GM12878 (cell line): ENCODE measurements around the gene PCCA. TPM values are rescaled to one million over a fixed set of nuclear protein-coding genes. Genes with fewer than 3 reads are reported as not detected.

Source experiments
- ATAC-seq: fragments of 200-7000 bp; cut with Tn5 transposase; 3 replicates; pipeline ENCODE4 v1.9.1; 2020; ENCODE audit warnings: mild to moderate bottlenecking, moderate library complexity
- BruUV-seq: library from RNA; stranded (reverse); fragments of 400-500 nt; replicated peaks from 2 replicates; lab custom pipeline; 2021; lab: Mats Ljungman, UMichigan
- CTCF ChIA-PET: fragments of 300-600 bp; sonication (Branson Sonifier 250); formaldehyde crosslinking; extraction: SDS; loops from one replicate; lab custom pipeline; 2021; ENCODE audit warnings: inconsistent platforms; lab: Yijun Ruan, JAX
- POLR2A ChIA-PET: fragments of 350-600 bp; formaldehyde crosslinking; extraction: SDS; loops from one replicate; lab custom pipeline; 2021; ENCODE audit warnings: inconsistent platforms; lab: Charles Lee
- RAD21 ChIA-PET: fragments of 300-600 bp; sonication (Branson Sonifier 250); formaldehyde crosslinking; loops from one replicate; lab custom pipeline; 2023; ENCODE audit warnings: antibody characterized with exemption; ENCODE audit not compliant: unreplicated experiment; lab: Charles Lee
- SMC1A ChIA-PET: fragments of 300-600 bp; sonication (Branson Sonifier 250); formaldehyde crosslinking; loops from one replicate; lab custom pipeline; 2023; ENCODE audit not compliant: unreplicated experiment, uncharacterized antibody; lab: Charles Lee
- DNase-seq: peaks from one replicate; pipeline ENCODE4 v3.0.0-alpha.2; 2011; ENCODE audit warnings: low read depth, low spot score
- FAIRE-seq: peaks from 3 replicates; lab custom pipeline; 2011; peaks lifted over from hg19 to GRCh38; lab: Jason Lieb, UNC
- H2AFZ ChIP-seq: 2 replicates; pipeline ENCODE4 v1.6.0; 2011; ENCODE audit warnings: low read depth, low read length, control low read depth; ENCODE audit not compliant: control insufficient read depth
- H3K27ac ChIP-seq: 2 replicates; pipeline ENCODE4 v1.5.1; 2011; ENCODE audit warnings: control low read depth; ENCODE audit not compliant: control insufficient read depth, insufficient read depth
- H3K27me3 ChIP-seq, 2 experiments: replicated peaks in 1 of 2; 2 replicates each; pipeline versions ENCODE4 v1.6.0 to v1.6.1; 2011; ENCODE audit warnings: low read length in 1 of 2; ENCODE audit not compliant: control insufficient read depth in 2 of 2, insufficient read depth in 2 of 2
- H3K36me3 ChIP-seq, 2 experiments: 2 replicates each; pipeline ENCODE4 v1.5.1; 2011; ENCODE audit warnings: low read length in 1 of 2; ENCODE audit not compliant: control insufficient read depth in 2 of 2, insufficient read depth in 2 of 2
- H3K4me1 ChIP-seq: 2 replicates; pipeline ENCODE4 v1.6.1; 2011; ENCODE audit warnings: mild to moderate bottlenecking, low read length, moderate library complexity, mixed read lengths; ENCODE audit not compliant: control insufficient read depth, insufficient read depth
- H3K4me2 ChIP-seq: 2 replicates; pipeline ENCODE4 v1.6.0; 2011; ENCODE audit warnings: control low read depth; ENCODE audit not compliant: control insufficient read depth, insufficient read depth
- H3K4me3 ChIP-seq: fragments of 200-600 bp; sonication (generic); 2 replicates; pipeline ENCODE4 v1.5.1; 2016
- H3K79me2 ChIP-seq: 2 replicates; pipeline ENCODE4 v1.6.0; 2011; ENCODE audit warnings: low read length; ENCODE audit not compliant: control insufficient read depth, insufficient read depth
- H3K9ac ChIP-seq: 2 replicates; pipeline ENCODE4 v1.8.0; 2011; ENCODE audit warnings: low read length, control low read depth, mixed read lengths; ENCODE audit not compliant: control insufficient read depth, insufficient read depth
- H3K9me3 ChIP-seq: replicated peaks from 3 replicates; pipeline ENCODE4 v1.5.1; 2011; ENCODE audit warnings: mild to moderate bottlenecking, low read length; ENCODE audit not compliant: control insufficient read depth, insufficient read depth
- H4K20me1 ChIP-seq: 2 replicates; pipeline ENCODE4 v1.6.0; 2011; ENCODE audit not compliant: control insufficient read depth, insufficient read depth
- BHLHE40 ChIP-seq, 2 experiments: fragments of 450-650 bp in 1 of 2; IDR thresholded peaks; 2 replicates each; pipeline ENCODE4 v1.6.1; 2011 to 2017; ENCODE audit warnings: low read depth in 2 of 2, borderline replicate concordance in 1 of 2, improper control_type of control experiment in 1 of 2, low read length in 1 of 2, mild to moderate bottlenecking in 1 of 2
- CHD4 ChIP-seq: fragments of 200-600 bp; sonication (generic); IDR thresholded peaks from 2 replicates; pipeline ENCODE4 v1.6.1; 2016; ENCODE audit warnings: mild to moderate bottlenecking
- EGR1 ChIP-seq, 2 experiments: IDR thresholded peaks; 1 replicate in 1 of 2; 2 replicates in 1 of 2; pipeline ENCODE4 v1.6.1; 2011 to 2012; ENCODE audit warnings: low read depth in 2 of 2, low read length in 2 of 2, borderline replicate concordance in 1 of 2, mild to moderate bottlenecking in 1 of 2, moderate library complexity in 1 of 2
- JUND ChIP-seq: IDR thresholded peaks from 2 replicates; pipeline ENCODE4 v1.6.1; 2012; ENCODE audit warnings: low read depth, mild to moderate bottlenecking, low read length, improper control_type of control experiment, moderate library complexity
- MTA2 ChIP-seq: fragments of 450-650 bp; IDR thresholded peaks from 2 replicates; pipeline ENCODE4 v1.6.1; 2016; ENCODE audit warnings: low read depth, mild to moderate bottlenecking, moderate library complexity
- NR2F1 ChIP-seq: fragments of 450-650 bp; conservative IDR thresholded peaks from 2 replicates; pipeline ENCODE4 v1.6.1; 2017; ENCODE audit warnings: mild to moderate bottlenecking
- RELA ChIP-seq: fragments of 450-650 bp; IDR thresholded peaks from 2 replicates; pipeline ENCODE4 v1.8.0; 2014; ENCODE audit warnings: borderline replicate concordance; ENCODE audit not compliant: partially characterized antibody
- SUZ12 ChIP-seq: fragments of 200-600 bp; sonication (generic); IDR thresholded peaks from one replicate; pipeline ENCODE4 v1.6.1; 2018; ENCODE audit warnings: antibody characterized with exemption, mild to moderate bottlenecking; ENCODE audit not compliant: unreplicated experiment
- TARDBP ChIP-seq: IDR thresholded peaks from 2 replicates; pipeline ENCODE4 v1.6.1; 2016; ENCODE audit warnings: borderline replicate concordance
- ZNF274 ChIP-seq: IDR thresholded peaks from one replicate; pipeline ENCODE4 v1.8.0; 2011; ENCODE audit not compliant: insufficient read length, insufficient read depth
- ZSCAN29 ChIP-seq: fragments of 450-650 bp; IDR thresholded peaks from 2 replicates; pipeline ENCODE4 v1.6.1; 2017; ENCODE audit warnings: mild to moderate bottlenecking, moderate library complexity
- WGBS: methylation state at CpG from one replicate; pipeline ENCODE4 v1.1.6; 2016; ENCODE audit warnings: low lambda C conversion rate; ENCODE audit not compliant: insufficient replicate concordance, insufficient coverage; ENCODE audit errors: missing lambda C conversion rate; 5-methylcytosine and 5-hydroxymethylcytosine counted together
- in situ Hi-C: fragments of 300-500 bp; cut with MboI; formaldehyde crosslinking; loops from 9 replicates; pipeline ENCODE4 v1.14.3; 2018; ENCODE audit warnings: mixed read lengths
- intact Hi-C: fragments of 100-400 bp; cut with micrococcal nuclease; formaldehyde crosslinking; loops from one replicate; pipeline ENCODE4 v1.14.2; 2022; ENCODE audit not compliant: unreplicated experiment
- polyA plus RNA-seq, 11 experiments: library from polyadenylated mRNA; depleted of rRNA in 4 of 11; unstranded in 6 of 11; stranded (reverse) in 5 of 11; fragments of >200 nt; fragmentation: Nextera tagmentation in 4 of 11; fragmentation: Illumina TruSeq in 1 of 11; extraction: Ambion mirVana in 4 of 11; extraction: Trizol in 1 of 11; gene quantifications; 1 replicate in 1 of 11; 2 replicates in 10 of 11; pipeline versions ENCODE4 v1.2.1 to v1.2.3, GENCODE V29; 2011 to 2016; ENCODE audit warnings: inconsistent platforms in 2 of 11, missing spikeins in 2 of 11, low read depth in 1 of 11
- total RNA-seq, 4 experiments: library from RNA; depleted of rRNA in 3 of 4; stranded (reverse); fragments of >200 nt in 3 of 4; fragmentation: Illumina TruSeq in 1 of 4; extraction: Trizol in 1 of 4; gene quantifications; 2 replicates each; pipeline versions ENCODE4 v1.2.1 to v1.2.3, GENCODE V29; 2013 to 2021
- TF ChIP-seq, protein P1 (sequence below): fragments of 450-650 bp; formaldehyde crosslinking; IDR thresholded peaks from 2 replicates; pipeline ENCODE4 v1.4.0; 2022; ENCODE audit warnings: mild to moderate bottlenecking, moderate library complexity
- TF ChIP-seq, protein P2 (sequence below): IDR thresholded peaks from 2 replicates; pipeline ENCODE4 v1.6.1; 2011; ENCODE audit warnings: low read depth, low read length, improper control_type of control experiment, borderline replicate concordance
- TF ChIP-seq, protein P3 (sequence below): fragments of 450-650 bp; IDR thresholded peaks from 2 replicates; pipeline ENCODE4 v1.6.1; 2016; ENCODE audit warnings: mild to moderate bottlenecking
- TF ChIP-seq, protein P4 (sequence below): IDR thresholded peaks from 2 replicates; pipeline ENCODE4 v1.6.1; 2012; ENCODE audit warnings: low read depth, low read length, improper control_type of control experiment

PCCA gene
- total and polyA plus RNA-seq, 10 of the 15 experiments (the other 5 are each of a cell fraction or from before 2014, with no cell fraction given), result 5.9 to 18.2 (median 12.4) TPM

DNA sequence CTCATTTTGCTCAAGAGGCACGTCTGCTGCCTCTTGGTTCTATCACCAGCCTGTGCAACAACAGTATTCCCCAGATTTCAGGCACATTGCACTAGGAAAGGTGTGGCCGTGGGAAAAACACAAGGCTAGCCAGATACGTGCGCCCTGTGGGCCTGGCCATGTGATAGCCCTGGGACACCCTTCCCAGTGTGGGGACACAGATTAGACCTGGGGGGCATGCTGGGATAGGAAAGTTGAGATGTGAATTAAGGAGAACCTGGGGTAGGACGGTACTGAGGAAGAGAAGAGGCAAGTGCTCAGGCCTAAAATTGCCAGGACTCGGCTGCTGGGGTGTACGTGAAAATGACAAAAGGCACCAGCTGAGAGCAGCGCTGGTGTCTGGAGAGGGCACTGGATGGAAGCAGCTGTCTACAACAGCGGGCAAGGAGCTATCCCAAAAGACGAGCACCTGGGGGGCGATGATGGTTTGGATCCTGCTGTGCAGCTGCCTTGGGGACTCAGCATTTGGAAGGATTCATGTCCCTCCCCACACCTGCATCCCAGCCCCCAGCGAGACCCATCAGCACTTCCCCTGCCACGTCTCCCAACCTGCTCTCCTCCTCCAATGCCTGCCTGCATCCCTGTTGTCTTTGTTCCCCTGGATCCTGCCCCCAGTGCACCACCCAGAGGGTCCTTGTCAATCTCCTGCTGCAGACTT, 445.4 kb downstream of the PCCA start (continued):
- TF ChIP-seq, protein P1, sequence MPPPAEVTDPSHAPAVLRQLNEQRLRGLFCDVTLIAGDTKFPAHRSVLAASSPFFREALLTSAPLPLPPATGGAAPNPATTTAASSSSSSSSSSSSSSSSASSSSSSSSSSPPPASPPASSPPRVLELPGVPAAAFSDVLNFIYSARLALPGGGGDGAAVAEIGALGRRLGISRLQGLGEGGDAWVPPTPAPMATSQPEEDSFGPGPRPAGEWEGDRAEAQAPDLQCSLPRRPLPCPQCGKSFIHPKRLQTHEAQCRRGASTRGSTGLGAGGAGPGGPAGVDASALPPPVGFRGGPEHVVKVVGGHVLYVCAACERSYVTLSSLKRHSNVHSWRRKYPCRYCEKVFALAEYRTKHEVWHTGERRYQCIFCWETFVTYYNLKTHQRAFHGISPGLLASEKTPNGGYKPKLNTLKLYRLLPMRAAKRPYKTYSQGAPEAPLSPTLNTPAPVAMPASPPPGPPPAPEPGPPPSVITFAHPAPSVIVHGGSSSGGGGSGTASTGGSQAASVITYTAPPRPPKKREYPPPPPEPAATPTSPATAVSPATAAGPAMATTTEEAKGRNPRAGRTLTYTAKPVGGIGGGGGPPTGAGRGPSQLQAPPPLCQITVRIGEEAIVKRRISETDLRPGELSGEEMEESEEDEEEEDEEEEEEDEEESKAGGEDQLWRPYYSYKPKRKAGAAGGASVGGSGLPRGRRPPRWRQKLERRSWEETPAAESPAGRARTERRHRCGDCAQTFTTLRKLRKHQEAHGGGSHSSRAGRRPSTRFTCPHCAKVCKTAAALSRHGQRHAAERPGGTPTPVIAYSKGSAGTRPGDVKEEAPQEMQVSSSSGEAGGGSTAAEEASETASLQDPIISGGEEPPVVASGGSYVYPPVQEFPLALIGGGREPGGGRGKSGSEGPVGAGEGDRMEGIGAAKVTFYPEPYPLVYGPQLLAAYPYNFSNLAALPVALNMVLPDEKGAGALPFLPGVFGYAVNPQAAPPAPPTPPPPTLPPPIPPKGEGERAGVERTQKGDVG (CRISPR knock-in tag), result no peak
- TF ChIP-seq, protein P2, sequence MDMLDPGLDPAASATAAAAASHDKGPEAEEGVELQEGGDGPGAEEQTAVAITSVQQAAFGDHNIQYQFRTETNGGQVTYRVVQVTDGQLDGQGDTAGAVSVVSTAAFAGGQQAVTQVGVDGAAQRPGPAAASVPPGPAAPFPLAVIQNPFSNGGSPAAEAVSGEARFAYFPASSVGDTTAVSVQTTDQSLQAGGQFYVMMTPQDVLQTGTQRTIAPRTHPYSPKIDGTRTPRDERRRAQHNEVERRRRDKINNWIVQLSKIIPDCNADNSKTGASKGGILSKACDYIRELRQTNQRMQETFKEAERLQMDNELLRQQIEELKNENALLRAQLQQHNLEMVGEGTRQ, result no peak
- TF ChIP-seq NR2F1 (no peak), SUZ12 (no peak), CHD4 (no peak), TARDBP (no peak), ZSCAN29 (no peak), EGR1 (IDR thresholded peaks at IDR 0.05; ENCODE audit: borderline replicate concordance in 1 of 2, low read depth in 2 of 2, low read length in 2 of 2) (no peak), JUND (no peak)

DNA sequence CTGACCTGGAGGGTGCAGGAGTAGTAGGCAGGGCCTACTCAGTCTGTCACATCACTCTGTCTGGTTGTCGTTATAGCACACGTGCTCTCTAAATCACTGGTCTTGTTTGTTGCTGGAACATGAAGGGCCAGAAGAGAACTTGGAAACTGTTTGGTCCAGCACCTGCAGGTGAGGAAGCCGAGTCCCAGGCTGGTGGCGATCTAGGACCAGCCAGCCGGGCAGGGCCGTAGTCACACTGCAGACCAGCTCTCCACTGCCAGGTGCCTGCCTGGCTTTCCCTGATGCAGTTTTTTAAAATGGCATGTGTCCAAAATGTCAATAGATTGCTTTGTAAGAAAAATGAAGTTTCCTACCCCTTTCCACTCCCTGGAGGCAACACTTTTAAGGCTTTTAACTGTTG, 446.0 kb downstream of the PCCA start:
- no peak overlapping the region for H3K4me3 ChIP-seq
- in situ Hi-C loops (no loop called here), intact Hi-C loops (no loop called here)
- ChIA-PET POLR2A (no interaction called here), CTCF (no interaction called here), RAD21 (no interaction called here), SMC1A (no interaction called here)
- no peaks in the 10 kb centered on the region for H3K4me1 ChIP-seq
- ATAC-seq (no peak), DNase-seq (no peak), FAIRE-seq (no peak)
- H3K36me3 ChIP-seq, result no peaks in the 10 kb centered on the region
- no peak overlapping the region for H2AFZ ChIP-seq
- no peak overlapping the region for H3K4me2 ChIP-seq
- no TSS peak for BruUV-seq
- TF ChIP-seq, protein P3, sequence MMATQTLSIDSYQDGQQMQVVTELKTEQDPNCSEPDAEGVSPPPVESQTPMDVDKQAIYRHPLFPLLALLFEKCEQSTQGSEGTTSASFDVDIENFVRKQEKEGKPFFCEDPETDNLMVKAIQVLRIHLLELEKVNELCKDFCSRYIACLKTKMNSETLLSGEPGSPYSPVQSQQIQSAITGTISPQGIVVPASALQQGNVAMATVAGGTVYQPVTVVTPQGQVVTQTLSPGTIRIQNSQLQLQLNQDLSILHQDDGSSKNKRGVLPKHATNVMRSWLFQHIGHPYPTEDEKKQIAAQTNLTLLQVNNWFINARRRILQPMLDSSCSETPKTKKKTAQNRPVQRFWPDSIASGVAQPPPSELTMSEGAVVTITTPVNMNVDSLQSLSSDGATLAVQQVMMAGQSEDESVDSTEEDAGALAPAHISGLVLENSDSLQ, result no peak
- TF ChIP-seq ZNF274 (no peak), RELA (no peak), MTA2 (no peak), BHLHE40 (IDR thresholded peaks at IDR 0.05; ENCODE audit: borderline replicate concordance in 1 of 2, low read depth in 2 of 2, low read length in 1 of 2) (no peak)
- TF ChIP-seq, protein P4, sequence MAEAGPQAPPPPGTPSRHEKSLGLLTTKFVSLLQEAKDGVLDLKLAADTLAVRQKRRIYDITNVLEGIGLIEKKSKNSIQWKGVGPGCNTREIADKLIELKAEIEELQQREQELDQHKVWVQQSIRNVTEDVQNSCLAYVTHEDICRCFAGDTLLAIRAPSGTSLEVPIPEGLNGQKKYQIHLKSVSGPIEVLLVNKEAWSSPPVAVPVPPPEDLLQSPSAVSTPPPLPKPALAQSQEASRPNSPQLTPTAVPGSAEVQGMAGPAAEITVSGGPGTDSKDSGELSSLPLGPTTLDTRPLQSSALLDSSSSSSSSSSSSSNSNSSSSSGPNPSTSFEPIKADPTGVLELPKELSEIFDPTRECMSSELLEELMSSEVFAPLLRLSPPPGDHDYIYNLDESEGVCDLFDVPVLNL, result no peak
- H3K27ac ChIP-seq, result no peak overlapping the region
- no peaks in the 10 kb centered on the region for H3K27me3 ChIP-seq
- no peaks in the 10 kb centered on the region for H4K20me1 ChIP-seq
- H3K9ac ChIP-seq, result no peak overlapping the region
- no peaks in the 10 kb centered on the region for H3K9me3 ChIP-seq
- no peaks in the 10 kb centered on the region for H3K79me2 ChIP-seq
- WGBS, result 91% methylated on average over 6 of the region's 6 CpGs
